C4-2B (cell line): ENCODE results near the gene FOXO1.

ENCODE experiments used
- ZFX ChIP-seq: fragments of 450-650 bp; IDR thresholded peaks from 2 replicates; pipeline ENCODE4 v1.6.1; 2017
- TF ChIP-seq, protein P1 (sequence below): fragments of 450-650 bp; conservative IDR thresholded peaks from 2 replicates; pipeline ENCODE4 v1.5.1; 2017; ENCODE audit warnings: mild to moderate bottlenecking

DNA sequence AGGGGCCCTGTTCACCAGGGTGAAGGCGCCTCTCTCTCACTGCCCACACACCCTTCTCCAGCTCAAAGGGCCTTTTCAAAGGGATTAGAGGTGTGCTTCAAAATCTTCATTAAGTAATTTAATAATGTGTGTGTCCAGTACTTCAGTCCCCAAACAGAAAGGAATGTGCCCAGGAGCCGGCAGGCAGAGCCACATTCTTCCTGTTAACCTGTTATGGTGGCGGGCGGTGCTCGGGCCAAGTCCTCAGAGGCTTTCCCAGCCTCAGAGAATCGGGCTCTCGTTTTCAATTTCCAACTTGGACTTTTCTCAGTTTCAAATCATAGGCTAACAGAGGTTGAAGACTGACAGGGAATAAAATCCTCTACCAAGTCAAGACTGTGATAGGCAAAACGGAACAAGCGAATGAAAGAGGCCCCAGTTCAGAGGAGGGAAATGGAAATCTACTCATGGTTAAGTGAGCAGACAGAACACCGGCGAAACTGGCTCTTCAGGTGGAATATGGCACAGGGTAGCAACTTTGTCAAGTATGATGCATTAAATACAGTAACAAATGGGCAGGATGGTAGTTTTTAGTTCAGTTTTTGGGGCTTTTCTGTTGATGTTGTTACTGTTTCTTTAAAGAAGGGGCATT, 68.6 kb downstream of the FOXO1 start:
- TF ChIP-seq, protein P1, sequence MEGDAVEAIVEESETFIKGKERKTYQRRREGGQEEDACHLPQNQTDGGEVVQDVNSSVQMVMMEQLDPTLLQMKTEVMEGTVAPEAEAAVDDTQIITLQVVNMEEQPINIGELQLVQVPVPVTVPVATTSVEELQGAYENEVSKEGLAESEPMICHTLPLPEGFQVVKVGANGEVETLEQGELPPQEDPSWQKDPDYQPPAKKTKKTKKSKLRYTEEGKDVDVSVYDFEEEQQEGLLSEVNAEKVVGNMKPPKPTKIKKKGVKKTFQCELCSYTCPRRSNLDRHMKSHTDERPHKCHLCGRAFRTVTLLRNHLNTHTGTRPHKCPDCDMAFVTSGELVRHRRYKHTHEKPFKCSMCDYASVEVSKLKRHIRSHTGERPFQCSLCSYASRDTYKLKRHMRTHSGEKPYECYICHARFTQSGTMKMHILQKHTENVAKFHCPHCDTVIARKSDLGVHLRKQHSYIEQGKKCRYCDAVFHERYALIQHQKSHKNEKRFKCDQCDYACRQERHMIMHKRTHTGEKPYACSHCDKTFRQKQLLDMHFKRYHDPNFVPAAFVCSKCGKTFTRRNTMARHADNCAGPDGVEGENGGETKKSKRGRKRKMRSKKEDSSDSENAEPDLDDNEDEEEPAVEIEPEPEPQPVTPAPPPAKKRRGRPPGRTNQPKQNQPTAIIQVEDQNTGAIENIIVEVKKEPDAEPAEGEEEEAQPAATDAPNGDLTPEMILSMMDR = no peak
- TF ChIP-seq ZFX = no peak
